GM21786 (cell line): ENCODE measurements around the gene FOXL2.

Experiments
- ATAC-seq: cut with Tn5 transposase; IDR thresholded peaks from one replicate; pipeline ENCODE4 v1.9.1; 2021; ENCODE audit not compliant: unreplicated experiment

FOXL2 gene

DNA sequence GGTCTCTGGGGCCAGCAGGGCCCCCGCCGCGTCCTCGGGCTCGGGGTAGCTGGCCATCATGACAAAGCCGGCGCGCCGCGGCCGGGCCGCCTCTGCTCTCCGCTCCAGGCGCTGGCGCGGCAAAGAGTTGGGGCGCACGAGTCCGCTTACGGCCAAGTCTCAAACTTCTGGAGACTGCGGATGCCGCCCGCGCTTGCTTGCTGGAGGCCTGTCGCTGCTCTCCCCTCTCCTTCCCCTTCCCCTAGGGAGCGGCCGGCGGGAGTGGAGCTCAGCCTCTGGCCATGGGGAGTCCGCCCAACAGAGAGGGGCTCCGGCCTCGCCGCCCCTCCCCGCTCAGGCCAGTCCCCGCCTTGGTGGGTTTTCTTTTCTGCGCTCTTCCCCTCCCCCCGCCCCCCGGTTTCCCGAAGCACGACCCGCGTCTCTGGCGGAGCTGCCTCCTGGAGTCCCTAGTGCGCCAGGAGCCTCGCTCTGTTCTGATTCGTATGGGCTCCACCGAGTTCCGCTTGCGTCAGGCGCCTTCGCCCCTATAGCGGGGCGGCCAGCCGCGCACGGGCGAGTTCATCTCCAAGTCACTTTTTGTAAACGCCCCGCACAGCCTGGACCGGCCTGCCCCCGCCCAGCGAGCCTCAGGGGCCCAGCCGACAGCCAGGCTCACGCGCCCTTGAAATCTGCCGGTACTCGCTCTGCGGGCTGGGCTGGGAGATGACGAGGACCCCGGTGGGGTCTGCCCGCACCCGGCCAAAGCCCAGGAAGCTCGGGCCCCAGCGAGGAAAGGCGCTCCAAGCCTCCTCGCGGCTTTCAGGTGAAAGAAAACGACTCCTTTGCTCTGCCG lies at the start of gene FOXL2, which contains the start of gene FOXL2NB:
FOXL2 (minus strand) TSS at position 475 of the 832 bp plus-strand sequence; CDS start at position 60, 415 bp downstream.
FOXL2NB (plus strand) TSS at position 555 of the 832 bp plus-strand sequence; CDS start at position 703, 148 bp downstream.
- no peak for ATAC-seq

DNA sequence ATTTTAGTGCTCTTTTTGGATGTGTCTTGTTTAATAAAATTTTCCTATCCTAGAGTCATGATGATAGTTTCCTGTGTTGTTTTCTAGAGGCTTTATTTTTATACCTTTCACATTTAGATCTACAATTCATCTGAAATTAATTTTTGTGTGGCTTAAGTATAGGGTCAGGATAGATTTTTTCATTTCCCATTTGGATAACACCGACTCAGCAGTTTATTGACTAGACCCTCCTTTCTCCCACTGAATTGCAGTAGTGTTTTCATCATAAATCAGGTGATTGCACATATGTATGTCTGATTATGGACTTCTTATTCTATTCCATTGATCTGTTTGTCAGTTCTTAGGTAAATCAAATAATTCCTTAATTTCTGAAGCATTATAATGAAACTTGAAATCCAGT lies 48.8 kb upstream of the FOXL2 start:
- no peak for ATAC-seq

DNA sequence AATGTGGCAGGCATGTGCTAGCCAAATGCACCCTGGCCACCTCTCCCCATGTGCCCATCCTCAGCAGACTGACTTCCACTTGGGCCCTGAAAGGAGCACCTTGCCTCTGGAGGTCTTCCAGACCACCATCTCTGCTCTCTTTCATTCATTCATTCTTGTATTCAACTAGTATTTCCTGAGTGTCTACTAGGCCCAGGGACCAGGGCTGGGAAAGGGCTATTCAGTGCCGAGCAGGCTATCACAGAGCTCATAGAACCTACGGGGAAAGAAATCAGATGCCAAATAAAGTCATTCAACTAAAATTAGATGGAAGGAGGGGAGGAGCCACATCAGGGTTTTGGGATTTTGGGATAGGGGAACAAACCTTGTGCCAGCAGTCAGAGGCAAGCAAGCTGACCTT lies 40.2 kb upstream of the FOXL2 start:
- no peak for ATAC-seq

DNA sequence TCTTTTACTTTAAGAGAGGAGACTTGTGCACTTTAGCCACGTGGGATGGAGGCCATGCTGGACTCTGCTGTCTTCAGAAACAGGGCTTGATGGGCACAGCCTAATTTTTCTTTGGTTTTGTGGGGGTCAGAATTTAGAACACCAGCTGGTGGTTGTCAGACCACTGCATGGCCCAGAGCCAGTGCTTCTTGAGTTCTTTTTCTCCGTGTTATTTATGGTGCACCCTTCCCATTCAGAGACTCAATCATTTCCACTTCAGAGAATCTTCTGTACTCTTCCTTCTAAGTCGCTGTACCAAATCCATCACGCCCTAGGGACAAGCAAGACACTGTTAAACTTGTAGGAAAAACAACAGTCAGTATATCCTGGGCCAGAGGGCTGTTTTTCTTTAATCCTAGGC lies 39.0 kb upstream of the FOXL2 start:
- no peak for ATAC-seq

DNA sequence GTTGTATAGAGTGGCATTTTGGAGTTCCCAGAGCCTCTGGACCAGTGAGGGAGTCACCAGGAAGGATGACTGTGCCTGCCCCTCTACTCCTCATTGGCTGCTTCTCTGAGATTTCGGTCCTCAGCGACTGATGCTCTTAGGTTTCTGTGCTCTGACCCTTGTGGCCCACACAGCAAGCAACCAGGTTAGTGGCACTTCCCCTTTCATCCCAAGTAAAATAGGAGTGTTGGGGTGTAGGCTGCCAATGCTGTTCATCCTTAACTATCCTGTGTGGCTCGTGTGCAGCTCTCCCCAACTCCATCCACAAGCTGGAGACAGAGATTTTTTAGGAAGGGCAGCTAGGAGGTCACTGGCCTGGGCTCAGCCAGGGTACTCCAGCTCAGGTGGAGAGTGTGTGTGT lies 37.9 kb upstream of the FOXL2 start:
- ATAC-seq, result no peak

DNA sequence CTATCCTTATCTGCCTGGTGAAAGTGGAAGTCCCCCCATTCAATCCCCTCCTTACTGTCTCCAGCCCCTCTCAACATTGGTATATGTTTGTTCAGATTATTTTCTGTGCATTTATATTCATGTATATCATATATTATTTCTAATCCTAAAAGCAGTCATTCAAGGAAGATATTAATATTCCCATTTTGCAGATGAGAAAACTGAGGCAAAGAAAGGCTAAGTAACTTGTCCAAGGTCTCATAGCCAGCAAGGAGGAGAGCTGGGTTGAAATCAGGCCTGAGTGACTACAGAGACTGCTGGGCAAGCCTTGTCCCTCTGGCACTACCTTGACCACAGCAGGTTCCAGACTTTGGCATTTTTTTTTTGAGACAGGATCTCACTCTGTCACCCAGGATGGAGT lies 29.1 kb upstream of the FOXL2 start:
- ATAC-seq, result no peak

DNA sequence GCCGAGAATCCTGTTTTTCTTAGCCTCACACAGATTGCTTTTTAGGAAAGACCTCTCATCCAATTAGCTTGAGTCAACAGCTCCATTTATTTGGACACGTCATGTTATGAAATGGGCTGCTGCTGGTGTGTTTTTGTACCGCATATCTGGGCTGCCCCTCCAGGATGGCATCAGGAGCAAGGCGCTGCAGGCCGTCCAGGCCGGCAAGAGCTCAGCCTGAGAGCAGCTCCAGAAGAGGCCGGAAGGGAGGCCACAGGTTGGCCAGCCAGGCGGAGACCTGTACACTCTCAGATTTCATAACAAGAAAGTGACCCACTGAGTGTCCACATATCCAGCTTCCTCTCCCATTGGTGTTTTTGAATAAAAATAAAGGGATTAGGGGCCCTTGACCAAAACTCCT lies 28.4 kb upstream of the FOXL2 start:
- ATAC-seq, result no peak

DNA sequence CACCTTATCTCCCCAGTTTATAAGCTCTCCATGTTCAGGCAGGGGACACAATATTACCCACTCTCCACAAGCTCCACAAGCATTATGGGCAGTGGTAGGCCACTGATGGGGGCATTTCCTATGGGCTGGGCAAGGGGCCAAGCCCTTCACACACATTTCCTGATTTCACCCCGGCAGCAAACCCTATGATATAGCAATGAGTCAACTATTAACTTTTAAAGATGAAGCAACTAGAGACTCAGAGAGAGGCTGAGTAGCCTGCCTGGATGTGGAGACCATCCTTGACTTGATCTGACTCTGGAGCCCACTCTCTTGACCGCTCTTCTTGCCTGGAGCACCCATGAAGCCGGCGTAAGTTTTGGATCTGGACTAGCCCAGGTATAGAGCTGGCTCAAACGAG lies 27.5 kb upstream of the FOXL2 start:
- ATAC-seq, result no peak

DNA sequence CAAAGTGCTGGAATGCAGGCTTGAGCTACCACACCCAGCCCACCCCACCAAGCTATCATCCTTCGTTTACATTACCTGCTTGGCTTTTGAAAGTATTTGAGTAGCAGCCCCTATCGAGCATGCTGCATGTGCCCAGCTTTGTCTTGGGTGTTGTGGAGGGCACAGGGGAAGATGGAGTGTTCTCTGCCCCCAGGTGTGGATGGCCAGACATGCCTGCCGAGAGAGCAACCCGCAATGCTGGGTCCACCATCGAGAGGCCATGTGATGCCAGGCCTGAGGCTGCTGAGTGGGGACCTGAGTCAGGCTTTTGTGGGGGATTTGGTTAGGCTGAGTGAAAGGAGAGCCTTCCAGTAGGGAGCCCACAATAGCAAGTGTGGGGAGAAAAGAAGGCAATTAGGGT lies 26.0 kb upstream of the FOXL2 start:
- no peak for ATAC-seq

DNA sequence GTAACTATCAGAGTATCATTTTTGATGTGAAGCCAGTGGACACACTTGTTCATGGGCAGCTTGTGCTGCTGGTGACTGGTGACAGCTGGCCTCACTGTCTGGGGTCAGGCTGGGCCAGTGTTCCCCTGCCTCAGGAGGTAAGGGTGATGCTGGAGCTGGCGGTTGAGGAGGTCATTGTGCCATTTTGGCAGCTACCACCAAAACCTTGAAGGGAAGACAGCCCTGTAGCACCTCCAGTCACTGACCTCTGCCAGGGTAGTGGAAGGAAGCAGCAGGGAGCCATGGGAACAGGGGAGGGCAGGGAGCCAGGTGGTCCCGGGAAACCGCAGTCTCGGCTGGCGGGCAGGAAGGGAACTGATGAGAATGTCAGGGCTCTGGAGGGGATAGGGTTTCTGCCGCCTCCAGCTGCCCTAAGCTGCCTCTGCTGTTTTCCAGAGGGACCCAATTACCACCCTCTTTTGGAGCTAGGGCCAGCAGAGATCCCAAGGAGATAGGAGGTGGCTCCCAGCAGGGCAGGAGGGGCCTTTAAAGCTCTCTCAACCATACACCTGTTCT lies 24.9 kb upstream of the FOXL2 start:
- ATAC-seq, result no peak

DNA sequence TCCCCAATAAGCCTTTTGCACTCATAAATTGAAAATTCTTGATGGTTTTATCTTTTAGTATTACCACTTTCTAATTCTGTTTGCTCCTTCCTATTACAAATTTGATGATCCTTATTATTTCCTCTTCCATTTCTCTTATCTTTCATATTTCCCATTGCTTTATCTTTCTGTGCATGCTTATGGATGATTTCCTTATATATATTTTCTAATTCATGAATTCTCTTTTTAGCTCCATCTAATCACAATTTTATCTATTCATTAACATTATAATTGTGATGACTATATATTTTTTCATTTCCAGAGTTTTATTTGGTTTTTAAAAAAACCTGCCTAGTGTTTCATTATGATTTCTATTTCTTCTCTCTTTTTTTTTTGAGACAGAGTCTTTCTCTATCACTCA lies 18.0 kb upstream of the FOXL2 start:
- no peak for ATAC-seq

DNA sequence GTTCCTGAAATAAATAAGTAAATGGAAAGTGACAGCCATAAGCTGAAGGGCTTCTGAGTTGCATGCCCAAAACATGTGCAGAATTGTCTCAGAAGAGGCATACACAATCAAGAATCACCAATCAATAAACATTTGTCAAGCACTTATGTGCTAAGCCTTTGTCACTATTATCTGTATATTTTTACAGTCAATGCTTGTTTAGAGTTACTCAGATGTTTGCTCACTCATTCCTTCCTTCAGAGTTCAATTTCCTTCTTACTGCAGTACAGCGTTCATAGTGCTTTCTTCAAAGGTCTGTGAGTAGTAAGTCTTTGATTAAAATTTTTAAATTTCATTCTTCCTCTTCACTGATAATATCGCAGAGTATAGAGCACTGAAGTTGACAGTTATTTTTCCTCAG lies 17.3 kb upstream of the FOXL2 start:
- ATAC-seq, result no peak

DNA sequence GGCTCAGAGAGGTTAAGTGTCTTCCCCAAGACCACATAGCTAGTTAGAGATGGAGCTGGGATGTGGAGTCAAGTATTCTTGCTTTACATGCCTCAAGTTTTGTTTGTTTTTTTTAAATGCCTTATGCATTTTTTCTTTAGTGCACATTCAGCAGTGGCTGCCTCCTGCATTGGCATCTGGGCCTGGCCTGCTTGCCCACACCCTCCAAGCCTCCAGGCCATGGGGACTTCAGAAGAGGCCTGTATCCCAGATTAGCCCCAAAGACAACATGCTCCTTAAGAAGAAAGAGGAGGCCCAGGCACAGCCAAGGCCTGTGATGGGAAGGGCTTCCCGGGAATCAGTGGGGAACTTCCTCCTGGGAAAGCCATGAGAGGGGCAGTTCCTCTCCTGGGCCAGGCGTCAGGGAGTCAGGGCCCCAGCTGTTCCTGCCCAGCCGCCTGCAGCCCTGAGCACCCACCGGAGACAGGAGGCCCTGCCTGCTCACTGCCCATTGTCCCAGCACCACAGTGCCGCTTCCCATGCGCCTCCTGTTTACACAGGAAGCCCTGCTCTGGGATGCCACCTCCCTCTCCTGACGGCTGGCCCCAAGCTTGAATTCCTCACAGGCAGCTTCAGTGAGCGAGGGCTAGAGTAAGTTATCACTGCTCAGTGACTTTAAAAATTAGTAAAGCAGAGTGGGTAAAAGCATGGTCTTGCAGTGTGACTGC lies 16.1 kb upstream of the FOXL2 start:
- ATAC-seq, result no peak

DNA sequence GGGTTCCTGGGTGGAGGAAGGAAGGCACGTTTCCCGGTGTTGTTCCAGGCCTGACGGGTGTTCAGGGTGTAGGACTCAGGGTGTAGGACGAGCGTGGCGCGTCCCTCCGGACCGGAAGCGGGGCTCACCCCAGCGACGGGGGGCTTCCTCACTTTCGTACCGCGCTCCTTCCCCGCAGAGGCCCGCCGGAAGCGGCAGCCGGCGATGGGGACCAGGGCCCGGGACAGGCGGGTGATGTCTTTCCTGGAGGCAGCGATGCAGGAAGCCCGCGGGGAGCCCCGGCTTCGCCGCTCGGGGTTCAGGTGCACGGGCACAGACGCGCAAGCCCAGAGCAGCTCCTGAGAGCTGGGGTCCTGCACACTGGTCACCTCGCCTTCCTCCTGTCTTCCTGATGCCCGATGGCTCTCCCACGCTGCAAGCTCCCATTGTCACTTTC lies 13.5 kb upstream of the FOXL2 start:
- ATAC-seq, result no peak

DNA sequence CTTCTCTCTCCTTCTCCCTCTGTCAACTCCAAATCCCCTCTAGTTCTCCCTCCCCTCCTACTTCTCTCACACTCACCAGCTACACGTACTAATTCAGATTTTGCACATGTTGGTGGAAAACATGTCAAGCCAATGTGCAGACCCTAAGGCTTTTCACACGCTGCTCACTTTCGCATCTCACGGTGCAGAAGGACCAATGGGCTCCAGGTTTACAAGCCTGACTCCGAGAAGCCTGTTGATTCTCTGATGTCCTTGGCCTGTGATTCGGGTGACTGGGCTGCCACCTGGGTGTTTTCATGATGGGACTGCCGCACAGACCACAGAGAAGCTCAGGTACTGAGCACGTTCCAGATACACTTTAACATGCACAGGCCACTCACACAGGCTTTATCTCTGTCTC lies 3.8 kb upstream of the FOXL2 start:
- ATAC-seq, result no peak

DNA sequence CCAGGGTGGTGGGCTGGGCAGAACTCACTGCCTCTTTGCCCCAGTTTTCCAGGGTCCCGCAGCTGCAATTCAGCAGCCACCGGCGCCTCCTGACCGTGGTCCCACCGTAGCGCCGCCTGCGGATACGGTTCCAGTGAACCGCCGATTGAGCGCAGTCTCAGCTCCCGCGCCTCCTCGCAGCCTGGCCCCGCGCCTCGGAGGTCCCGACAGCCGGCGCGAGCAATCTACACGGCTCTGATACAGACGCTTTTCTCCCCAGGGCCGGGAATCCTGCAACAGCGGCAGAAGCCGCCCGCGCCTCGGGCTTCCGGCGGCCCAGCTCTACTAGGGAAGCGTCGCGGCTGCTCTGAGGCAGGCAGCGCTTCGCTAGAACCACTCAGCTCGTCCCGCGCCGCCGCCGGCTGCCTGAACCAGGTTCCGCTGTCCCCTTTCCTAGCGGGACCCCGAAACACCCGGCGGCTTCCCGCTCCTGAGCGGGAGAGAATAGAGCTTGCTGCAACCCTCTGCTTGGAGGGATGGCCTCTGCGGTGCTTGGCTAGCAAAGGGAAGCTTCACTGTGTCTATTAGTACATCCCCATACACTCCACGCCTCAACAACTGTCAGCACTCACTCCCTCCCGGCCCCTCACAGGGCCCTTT lies 3.2 kb upstream of the FOXL2 start:
- ATAC-seq, result no peak

DNA sequence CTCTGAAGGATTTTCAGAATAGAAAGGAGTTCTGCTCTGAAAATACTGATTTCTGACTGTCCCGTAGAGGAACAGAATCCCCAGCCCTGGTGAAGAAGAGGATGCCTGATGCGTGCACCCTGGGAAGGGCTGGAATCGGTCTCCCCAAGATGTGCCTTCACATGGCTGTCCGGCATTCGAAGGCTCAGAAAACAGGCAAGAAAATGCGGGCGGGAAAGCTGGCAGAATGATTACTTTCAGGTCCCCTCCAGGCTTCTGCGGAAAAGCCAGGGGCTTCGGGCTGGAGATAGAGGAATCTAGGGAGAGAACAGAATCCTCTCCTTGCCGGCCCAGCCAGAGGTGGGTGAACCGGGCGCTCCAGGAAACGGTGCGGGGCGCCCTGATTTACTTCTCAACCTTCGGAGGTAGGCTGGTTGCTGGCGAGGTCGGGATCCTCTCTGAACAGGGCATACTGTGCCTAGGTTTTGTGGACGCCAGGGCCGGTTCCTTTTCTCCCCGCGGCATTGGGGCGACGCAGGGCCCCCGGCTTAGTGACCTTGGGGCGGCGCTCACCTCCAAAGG lies 2.6 kb upstream of the FOXL2 start:
- ATAC-seq, result no peak

DNA sequence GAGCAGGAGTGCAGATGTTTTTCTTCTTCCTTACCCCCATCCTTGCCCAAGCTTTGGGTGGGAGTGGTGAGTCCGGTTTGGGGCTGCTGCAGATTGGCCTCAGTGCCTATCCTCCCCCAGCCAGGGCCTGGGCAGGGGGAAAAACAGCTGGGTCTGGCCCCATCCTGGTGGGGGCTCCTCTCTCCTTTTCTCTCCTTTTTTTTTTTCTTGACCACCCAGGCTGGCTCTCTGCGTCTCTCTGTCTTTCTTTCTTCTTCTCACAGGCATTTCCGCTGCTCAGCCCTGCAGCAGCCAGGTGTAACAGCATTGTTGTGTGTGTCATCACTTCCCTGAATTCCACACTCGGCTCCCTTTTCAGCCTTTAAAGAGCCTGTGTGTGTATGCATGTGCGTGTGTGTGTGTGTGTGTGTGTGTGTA lies 2.1 kb upstream of the FOXL2 start:
- no peak for ATAC-seq

DNA sequence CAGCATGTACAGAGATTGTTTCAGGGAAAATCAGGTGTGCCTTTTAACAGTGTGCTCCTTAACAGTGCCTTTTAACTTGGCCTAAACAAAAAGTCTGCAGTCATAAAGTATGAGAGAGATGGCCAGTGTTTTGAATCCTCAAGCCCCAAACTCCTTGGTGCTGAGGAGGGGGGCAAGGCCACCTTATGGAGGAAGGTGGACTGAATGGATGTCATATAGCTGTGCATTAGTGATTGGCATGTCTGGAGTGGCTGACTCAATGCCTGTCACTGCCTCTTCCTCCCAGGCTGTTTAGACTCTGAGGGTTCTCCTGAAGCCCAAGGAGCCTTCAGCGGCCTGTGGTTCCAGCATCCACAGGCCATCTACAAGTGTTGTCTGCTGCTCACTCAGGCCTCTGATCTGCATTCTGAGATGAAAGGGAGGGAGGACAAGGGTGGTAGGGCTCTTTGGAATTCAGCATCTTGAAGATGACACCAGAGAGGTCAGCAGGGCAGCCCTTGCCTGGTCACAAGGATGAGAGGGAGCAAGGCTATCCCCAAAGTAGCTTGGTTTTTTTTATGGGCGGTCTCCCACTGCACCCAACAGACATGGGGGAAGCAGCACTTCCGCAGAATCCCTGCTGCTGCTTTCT lies 1.5 kb upstream of the FOXL2 start:
- no peak for ATAC-seq

DNA sequence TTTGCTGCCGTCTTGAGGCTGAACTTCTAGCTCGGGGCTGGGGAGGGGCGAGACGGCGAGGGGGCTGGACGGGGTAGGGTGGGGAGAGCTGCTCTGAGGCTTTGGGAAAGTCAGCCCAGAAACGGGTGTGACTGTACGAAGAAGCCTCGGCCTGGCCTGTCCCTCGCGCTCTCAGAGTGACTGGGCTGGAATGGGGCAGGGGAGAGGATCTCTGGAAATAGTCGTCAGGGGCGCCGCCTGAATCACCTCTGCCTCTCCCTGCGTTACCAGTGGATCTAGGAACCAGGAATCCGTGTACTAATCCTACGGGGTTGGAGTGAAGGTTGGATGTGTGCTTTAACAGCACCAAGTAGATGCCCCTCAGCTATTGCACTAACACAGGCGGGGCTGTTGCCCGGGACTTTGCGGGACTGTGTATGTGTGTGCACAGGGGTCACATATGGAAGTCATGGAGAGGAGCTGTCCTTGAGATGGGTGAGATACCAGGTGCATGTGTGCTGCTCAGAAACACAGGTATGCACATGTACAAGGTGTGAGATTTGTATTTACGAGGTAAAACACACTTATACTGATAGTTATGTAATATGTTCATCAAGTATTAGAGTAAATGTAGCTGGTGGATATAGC lies 671 bp upstream of the FOXL2 start:
- no peak for ATAC-seq
